Measurements from ENCODE around the gene CADPS.

The CADPS gene

GRCh38 chr3:62527474-62527873 lies 347.7 kb downstream of the CADPS start:
- TF ChIP-seq POLR2AphosphoS5 (IDR thresholded peaks at IDR 0.05; ENCODE audit: low read depth) (no peak), GABPA (IDR thresholded peaks at IDR 0.05; ENCODE audit: low read depth) (no peak), CTCF (IDR thresholded peaks at IDR 0.05; ENCODE audit: insufficient read depth, low read length) (no peak), SPI1 (IDR thresholded peaks at IDR 0.05; ENCODE audit: borderline replicate concordance, low read depth) (no peak), REST (IDR thresholded peaks at IDR 0.05; ENCODE audit: insufficient replicate concordance, low read depth) (no peak)
- DNase-seq (ENCODE audit: low read depth in 1 of 2, low spot score in 1 of 2): no peak
- Histone ChIP-seq H3K27me3 (ENCODE audit: insufficient read depth, poor library complexity, severe bottlenecking) (no peaks in the 10 kb centered on the region), H3K4me3 (replicated peaks; ENCODE audit: insufficient read depth, low read length) (no peak overlapping the region), H3K27ac (replicated peaks) (no peak overlapping the region)

GRCh38 chr3:62525281-62525680 lies 349.9 kb downstream of the CADPS start:
- Histone ChIP-seq H3K27ac (replicated peaks) (no peak overlapping the region), H3K27me3 (ENCODE audit: insufficient read depth, poor library complexity, severe bottlenecking) (no peaks in the 10 kb centered on the region), H3K4me3 (replicated peaks; ENCODE audit: insufficient read depth, low read length) (no peak overlapping the region)
- TF ChIP-seq CTCF (IDR thresholded peaks at IDR 0.05; ENCODE audit: insufficient read depth, low read length) (no peak), REST (IDR thresholded peaks at IDR 0.05; ENCODE audit: insufficient replicate concordance, low read depth) (no peak), GABPA (IDR thresholded peaks at IDR 0.05; ENCODE audit: low read depth) (no peak), SPI1 (IDR thresholded peaks at IDR 0.05; ENCODE audit: borderline replicate concordance, low read depth) (no peak), POLR2AphosphoS5 (IDR thresholded peaks at IDR 0.05; ENCODE audit: low read depth) (no peak)
- DNase-seq (ENCODE audit: low read depth in 1 of 2, low spot score in 1 of 2): no peak

GRCh38 chr3:62523672-62524071 lies 351.5 kb downstream of the CADPS start:
- no peak for DNase-seq (ENCODE audit: low read depth in 1 of 2, low spot score in 1 of 2)
- no peak for TF ChIP-seq GABPA (IDR thresholded peaks at IDR 0.05; ENCODE audit: low read depth)
- no peak for TF ChIP-seq REST (IDR thresholded peaks at IDR 0.05; ENCODE audit: insufficient replicate concordance, low read depth)
- TF ChIP-seq POLR2AphosphoS5 (IDR thresholded peaks at IDR 0.05; ENCODE audit: low read depth): no peak
- no peak for TF ChIP-seq SPI1 (IDR thresholded peaks at IDR 0.05; ENCODE audit: borderline replicate concordance, low read depth)
- no peak for TF ChIP-seq CTCF (IDR thresholded peaks at IDR 0.05; ENCODE audit: insufficient read depth, low read length)
- Histone ChIP-seq H3K27ac (replicated peaks) (no peak overlapping the region), H3K4me3 (replicated peaks; ENCODE audit: insufficient read depth, low read length) (no peak overlapping the region), H3K27me3 (ENCODE audit: insufficient read depth, poor library complexity, severe bottlenecking) (no peaks in the 10 kb centered on the region)
